ACC112 (cell line): ENCODE results near the gene OSBP.
"Not testable (repeated sequence)": the region's sequence is repeated elsewhere in the genome, so short reads cannot be mapped to it uniquely, and the experiment has no call there.

ENCODE experiments used
- H2AFZ ChIP-seq: fragments of 200-600 bp; sonication (generic); one replicate; pipeline ENCODE4 v1.6.0; 2017; ENCODE audit warnings: antibody characterized with exemption, low read length; ENCODE audit not compliant: unreplicated experiment
- H3K27ac ChIP-seq: fragments of 200-600 bp; sonication (generic); 2 replicates; pipeline ENCODE4 v1.5.1; 2014; ENCODE audit warnings: low read depth, mild to moderate bottlenecking, antibody characterized with exemption, low read length, moderate library complexity
- H3K27me3 ChIP-seq: fragments of 200-600 bp; sonication (generic); 2 replicates; pipeline ENCODE4 v1.6.1; 2014; ENCODE audit warnings: mild to moderate bottlenecking, antibody characterized with exemption, low read length, moderate library complexity, mixed read lengths; ENCODE audit not compliant: insufficient read depth
- H3K36me3 ChIP-seq: fragments of 200-600 bp; sonication (generic); 2 replicates; pipeline ENCODE4 v1.6.1; 2016; ENCODE audit warnings: mild to moderate bottlenecking, antibody characterized with exemption, low read length, moderate library complexity, mixed read lengths; ENCODE audit not compliant: insufficient read depth
- H3K4me1 ChIP-seq: fragments of 200-600 bp; sonication (generic); one replicate; pipeline ENCODE4 v1.6.1; 2016; ENCODE audit warnings: low read length, mixed read lengths; ENCODE audit not compliant: insufficient read depth, unreplicated experiment, control insufficient read depth
- H3K4me3 ChIP-seq: fragments of 200-600 bp; sonication (generic); 2 replicates; pipeline ENCODE4 v1.5.1; 2014; ENCODE audit warnings: mild to moderate bottlenecking, low read depth, low read length
- H3K79me2 ChIP-seq: fragments of 200-600 bp; sonication (generic); one replicate; pipeline ENCODE4 v1.6.0; 2016; ENCODE audit warnings: low read length; ENCODE audit not compliant: control insufficient read depth, unreplicated experiment, insufficient read depth

The OSBP gene

DNA sequence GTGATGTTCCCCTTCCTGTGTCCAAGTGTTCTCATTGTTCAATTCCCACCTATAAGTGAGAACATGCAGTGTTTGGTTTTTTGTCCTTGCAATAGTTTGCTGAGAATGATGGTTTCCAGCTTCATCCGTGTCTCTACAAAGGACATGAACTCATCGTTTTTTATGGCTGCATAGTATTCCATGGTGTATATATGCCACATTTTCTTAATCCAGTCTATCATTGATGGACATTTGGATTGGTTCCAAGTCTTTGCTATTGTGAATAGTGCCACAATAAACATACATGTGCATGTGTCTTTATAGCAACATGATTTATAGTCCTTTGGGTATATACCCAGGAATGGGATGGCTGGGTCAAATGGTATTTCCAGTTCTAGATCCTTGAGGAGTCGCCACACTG, 71.9 kb downstream of the OSBP start:
- H3K27ac ChIP-seq, H3K27me3 ChIP-seq: not testable (repeated sequence)

GRCh38 chr11:59542142-59542810, 73.3 kb downstream of the OSBP start:
- H3K4me3 ChIP-seq, result no peak overlapping the region
- no peaks in the 10 kb centered on the region for H3K36me3 ChIP-seq
- H3K4me1 ChIP-seq, result no peaks in the 10 kb centered on the region
- no peaks in the 10 kb centered on the region for H3K27me3 ChIP-seq
- H3K27ac ChIP-seq, result no peak overlapping the region
- H3K79me2 ChIP-seq, result no peaks in the 10 kb centered on the region
- no peak overlapping the region for H2AFZ ChIP-seq

More for the DNA sequence above, 71.9 kb downstream of the OSBP start:
- H3K4me1 ChIP-seq, H3K79me2 ChIP-seq, H3K4me3 ChIP-seq, H3K36me3 ChIP-seq, H2AFZ ChIP-seq: not testable (repeated sequence)

GRCh38 chr11:59534676-59535075, 80.9 kb downstream of the OSBP start:
- Histone ChIP-seq H3K27me3 (no peaks in the 10 kb centered on the region), H3K27ac (no peak overlapping the region), H2AFZ (no peak overlapping the region), H3K4me3 (no peak overlapping the region), H3K36me3 (no peaks in the 10 kb centered on the region), H3K4me1 (peaks cover 4% of the 10 kb centered on the region), H3K79me2 (no peaks in the 10 kb centered on the region)

DNA sequence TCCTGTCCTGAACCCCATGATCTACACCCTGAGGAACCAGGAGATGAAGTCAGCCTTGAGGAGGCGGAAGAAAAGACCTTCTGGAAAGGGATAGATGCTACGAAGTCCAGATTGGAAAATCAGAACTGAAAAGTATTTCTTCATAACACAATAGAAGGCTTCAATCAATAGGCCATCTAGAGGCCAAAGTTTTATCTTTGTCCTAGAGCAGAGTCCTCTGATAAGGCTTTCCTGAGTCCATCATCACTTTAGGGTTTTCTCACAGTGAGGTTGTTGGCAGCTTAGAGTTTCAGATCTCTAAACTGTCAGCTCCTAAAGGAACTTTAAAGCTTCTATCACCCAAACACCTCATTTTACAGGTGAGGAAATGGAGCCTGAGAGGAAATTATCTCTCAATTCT, 83.0 kb downstream of the OSBP start:
- Histone ChIP-seq H2AFZ (no peak overlapping the region), H3K4me1 (peaks cover 4% of the 10 kb centered on the region)

DNA sequence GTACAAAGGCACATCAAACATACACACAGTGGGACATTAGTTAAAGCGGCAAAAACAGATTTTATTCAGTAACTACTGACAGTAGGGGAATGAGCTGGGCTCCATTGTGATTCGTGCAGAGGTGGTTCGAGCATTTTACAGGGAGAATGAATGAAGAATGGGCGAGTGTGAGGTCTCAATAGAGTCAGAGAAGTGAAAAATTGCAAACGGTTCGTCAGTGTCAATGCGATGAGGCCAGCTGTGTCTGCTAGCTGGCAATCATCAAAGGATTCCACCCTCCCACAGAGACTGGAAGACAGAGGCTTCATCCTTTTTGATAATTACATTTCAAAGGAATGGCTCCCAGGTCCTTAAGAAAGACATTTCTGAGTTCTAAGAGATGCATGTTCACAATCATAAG, 86.9 kb downstream of the OSBP start:
- H3K36me3 ChIP-seq, result no peaks in the 10 kb centered on the region
- no peak overlapping the region for H2AFZ ChIP-seq
- H3K4me3 ChIP-seq, result no peak overlapping the region
- H3K79me2 ChIP-seq, result no peaks in the 10 kb centered on the region
- no peak overlapping the region for H3K27ac ChIP-seq
- H3K4me1 ChIP-seq, result no peaks in the 10 kb centered on the region
- peaks cover 26% of the 10 kb centered on the region for H3K27me3 ChIP-seq

More for the DNA sequence above, 83.0 kb downstream of the OSBP start:
- no peaks in the 10 kb centered on the region for H3K79me2 ChIP-seq
- no peak overlapping the region for H3K4me3 ChIP-seq
- no peak overlapping the region for H3K27ac ChIP-seq
- H3K36me3 ChIP-seq, result no peaks in the 10 kb centered on the region
- no peaks in the 10 kb centered on the region for H3K27me3 ChIP-seq
